ENCODE data around the gene CFAP119.

DNA sequence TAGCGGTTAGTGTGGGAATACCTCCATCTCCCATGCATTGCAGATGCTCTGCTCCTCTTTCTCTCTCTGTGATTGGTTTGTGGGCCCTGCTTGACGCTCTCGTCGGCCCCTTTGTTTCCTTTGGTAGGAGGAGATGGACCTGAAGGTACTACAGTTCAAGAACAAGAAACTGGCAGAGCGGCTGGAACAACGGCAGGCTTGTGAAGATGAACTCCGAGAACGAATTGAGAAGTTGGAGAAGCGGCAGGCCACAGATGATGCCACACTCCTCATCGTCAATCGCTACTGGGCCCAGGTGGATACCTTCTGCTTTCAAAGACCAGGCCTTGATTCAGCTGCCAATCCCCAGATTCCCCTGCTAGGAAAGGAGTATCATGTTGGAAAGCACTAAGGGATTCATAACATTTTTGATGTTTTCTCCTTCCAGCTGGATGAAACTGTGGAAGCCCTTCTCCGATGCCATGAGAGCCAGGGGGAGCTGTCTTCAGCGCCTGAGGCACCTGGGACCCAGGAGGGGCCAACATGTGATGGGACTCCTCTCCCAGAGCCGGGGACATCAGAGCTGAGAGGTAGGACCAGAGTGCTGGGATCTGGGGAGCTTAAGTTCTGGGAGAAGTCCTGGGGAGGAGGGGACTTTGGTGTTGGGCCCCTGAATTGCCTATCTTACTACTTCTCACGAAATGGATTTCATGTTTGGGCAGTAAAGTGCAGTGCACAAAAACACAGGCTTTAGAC is 1.3 kb upstream of the CFAP119 start:
- TF ChIP-seq, protein P1, sequence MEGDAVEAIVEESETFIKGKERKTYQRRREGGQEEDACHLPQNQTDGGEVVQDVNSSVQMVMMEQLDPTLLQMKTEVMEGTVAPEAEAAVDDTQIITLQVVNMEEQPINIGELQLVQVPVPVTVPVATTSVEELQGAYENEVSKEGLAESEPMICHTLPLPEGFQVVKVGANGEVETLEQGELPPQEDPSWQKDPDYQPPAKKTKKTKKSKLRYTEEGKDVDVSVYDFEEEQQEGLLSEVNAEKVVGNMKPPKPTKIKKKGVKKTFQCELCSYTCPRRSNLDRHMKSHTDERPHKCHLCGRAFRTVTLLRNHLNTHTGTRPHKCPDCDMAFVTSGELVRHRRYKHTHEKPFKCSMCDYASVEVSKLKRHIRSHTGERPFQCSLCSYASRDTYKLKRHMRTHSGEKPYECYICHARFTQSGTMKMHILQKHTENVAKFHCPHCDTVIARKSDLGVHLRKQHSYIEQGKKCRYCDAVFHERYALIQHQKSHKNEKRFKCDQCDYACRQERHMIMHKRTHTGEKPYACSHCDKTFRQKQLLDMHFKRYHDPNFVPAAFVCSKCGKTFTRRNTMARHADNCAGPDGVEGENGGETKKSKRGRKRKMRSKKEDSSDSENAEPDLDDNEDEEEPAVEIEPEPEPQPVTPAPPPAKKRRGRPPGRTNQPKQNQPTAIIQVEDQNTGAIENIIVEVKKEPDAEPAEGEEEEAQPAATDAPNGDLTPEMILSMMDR (IDR thresholded peaks at IDR 0.05), result no peak
- TF ChIP-seq POLR2A (IDR thresholded peaks at IDR 0.05) (no peak), EP300 (IDR thresholded peaks at IDR 0.05) (no peak)

Measured in tibial nerve (tissue), 4 donors.